NCI-H2196 (cell line): ENCODE measurements around the gene SUPT6H.

Experiments used
- DNase-seq: peaks from one replicate; lab custom pipeline; 2025; ENCODE audit not compliant: unreplicated experiment; lab: John Stamatoyannopoulos, UW

The SUPT6H gene

DNA sequence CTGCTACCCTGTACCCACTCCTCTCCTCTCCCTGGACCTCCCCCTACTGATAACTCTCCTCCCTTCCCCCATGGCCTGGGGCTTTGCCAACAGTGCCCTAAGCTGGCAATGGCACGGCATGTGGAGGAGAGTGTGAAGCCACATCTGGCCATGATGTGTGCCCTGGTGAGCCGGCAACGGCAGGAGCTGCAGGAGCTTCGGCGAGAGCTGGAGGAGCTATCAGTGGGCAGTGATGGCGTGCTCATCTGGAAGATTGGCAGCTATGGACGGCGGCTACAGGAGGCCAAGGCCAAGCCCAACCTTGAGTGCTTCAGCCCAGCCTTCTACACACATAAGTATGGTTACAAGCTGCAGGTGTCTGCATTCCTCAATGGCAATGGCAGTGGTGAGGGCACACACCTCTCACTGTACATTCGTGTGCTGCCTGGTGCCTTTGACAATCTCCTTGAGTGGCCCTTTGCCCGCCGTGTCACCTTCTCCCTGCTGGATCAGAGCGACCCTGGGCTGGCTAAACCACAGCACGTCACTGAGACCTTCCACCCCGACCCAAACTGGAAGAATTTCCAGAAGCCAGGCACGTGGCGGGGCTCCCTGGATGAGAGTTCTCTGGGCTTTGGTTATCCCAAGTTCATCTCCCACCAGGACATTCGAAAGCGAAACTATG lies 87.0 kb downstream of the SUPT6H start:
- DNase-seq: no peak

DNA sequence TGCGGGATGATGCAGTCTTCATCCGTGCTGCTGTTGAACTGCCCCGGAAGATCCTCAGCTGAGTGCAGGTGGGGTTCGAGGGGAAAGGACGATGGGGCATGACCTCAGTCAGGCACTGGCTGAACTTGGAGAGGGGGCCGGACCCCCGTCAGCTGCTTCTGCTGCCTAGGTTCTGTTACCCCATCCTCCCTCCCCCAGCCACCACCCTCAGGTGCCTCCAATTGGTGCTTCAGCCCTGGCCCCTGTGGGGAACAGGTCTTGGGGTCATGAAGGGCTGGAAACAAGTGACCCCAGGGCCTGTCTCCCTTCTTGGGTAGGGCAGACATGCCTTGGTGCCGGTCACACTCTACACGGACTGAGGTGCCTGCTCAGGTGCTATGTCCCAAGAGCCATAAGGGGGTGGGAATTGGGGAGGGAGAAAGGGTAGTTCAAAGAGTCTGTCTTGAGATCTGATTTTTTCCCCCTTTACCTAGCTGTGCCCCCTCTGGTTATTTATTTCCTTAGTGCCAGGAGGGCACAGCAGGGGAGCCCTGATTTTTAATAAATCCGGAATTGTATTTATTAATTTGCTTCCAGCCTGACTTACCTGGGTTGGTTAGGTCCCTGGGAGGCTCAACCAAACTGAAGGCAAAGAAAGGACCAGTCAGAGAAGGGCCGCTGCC lies 87.6 kb downstream of the SUPT6H start:
- no peak for DNase-seq

DNA sequence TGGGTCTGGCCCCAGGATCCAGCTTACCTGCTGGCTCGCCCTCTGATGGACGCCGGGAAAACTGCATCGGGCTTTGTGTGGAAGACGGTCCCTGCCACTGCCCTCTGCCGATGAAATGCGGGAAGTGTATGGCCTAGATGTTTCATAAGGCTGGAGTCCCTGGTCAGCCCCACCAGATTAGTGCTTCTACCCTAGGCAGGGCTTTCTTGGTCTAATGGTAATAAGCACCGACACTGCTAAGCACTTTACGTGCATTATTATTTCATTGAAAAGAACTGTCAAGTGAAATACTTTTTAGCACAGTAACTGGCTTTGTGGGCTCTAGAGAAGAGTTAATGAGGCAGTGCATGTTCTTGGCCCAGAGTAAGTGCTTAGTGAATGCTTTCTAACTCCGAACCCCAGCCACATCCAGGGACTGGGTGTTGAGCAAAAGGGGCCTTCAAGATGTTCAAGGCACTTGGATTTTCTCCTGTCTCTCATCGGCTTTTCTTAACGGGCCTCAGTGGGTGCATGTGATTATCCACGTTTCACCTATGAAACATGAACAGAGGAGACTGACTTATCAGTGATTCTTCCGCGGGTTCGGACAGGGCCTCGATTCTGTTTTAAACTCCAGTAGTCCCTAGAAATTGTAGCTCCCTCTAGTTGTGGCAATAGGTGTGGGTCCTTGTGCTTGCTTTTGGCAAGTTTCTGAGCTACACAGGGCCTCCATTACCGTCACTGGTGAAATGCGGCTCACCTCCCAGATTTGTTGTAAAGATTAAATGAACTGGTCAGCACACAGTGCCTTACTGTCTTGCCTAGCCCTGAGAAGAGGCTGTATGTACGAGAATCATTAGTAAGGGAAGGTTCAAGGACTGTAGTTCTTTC lies 88.4 kb downstream of the SUPT6H start:
- DNase-seq: peak; percentile 77

DNA sequence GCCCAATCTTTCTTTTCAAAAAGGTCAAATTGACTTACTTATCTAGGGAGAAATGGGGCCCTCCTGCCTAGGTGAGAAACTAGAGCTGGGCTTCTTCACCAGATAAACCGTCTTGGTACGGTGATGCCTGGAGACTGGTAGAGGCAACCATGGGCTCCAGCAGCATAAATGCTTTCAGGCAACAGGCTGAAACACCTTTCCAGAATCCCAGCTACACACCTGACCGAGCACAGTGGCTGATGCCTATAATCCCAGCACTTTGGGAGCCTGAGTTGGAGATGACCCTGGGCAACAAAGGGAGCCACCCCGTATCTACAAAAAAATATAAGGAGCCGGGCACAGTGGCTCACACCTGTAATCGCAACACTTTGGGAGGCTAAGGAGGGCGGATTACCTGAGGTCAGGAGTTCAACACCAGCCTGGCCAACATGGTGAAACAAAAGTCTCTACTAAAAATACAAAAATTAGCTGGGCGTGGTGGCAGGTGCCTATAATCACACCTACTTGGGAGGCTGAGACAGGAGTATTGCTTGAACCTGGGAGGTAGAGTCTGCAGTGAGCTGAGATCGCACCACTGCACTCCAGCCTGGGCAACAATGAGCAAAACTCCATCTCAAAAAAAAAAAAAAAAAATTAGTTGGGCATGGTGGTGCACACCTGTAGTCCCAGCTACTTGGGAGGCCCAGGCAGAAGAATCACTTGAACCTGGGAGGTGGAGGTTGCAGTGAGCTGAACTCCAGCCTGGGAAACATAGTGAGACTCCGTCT lies 89.8 kb downstream of the SUPT6H start:
- DNase-seq: no peak
